ENCODE data around the gene OR6K2.
A peak's percentile ranks its signal among the peaks of the same experiment; 100 is the strongest.

OR6K2 gene

GRCh38 chr1:158681606-158682005 lies 18.8 kb downstream of the OR6K2 start:
- no peak for DNase-seq

- no peak for DNase-seq
Measured at GRCh38 chr1:158679289-158679688, 21.2 kb downstream of the OR6K2 start.

DNA sequence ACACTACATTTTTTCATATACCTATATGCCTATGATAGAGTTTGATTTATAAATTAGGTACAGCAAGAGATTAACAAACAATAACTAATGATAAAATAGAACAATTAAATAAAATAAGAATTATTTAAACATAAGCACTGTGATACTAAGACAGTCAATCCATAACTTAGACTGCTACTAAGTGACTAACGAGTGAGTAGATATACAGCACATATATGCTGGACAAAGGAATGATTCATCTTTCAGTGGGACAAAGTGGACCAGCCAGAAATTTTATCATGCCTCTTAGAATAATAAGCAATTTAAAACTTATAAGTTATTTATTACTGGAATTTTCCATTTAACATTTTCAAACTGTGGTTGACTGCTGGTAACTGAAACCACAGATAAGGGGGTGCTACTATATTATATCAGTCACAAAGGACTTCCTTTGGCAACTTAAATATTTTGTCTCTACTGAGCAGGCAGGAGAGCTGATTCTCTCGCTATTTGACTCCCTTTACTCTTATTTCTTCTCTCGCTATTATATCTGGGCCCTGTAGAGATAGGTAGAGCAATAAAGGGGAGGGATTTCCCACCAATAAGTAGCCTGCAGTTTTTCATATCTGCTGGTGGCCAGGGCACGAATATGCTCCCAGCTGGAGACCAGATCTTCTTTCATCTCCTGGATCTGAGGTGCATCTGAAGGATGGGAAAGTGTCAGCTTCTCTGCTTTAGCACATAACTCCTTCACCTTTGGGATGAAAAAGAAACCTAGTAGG lies 24.7 kb downstream of the OR6K2 start:
- DNase-seq: no peak

DNA sequence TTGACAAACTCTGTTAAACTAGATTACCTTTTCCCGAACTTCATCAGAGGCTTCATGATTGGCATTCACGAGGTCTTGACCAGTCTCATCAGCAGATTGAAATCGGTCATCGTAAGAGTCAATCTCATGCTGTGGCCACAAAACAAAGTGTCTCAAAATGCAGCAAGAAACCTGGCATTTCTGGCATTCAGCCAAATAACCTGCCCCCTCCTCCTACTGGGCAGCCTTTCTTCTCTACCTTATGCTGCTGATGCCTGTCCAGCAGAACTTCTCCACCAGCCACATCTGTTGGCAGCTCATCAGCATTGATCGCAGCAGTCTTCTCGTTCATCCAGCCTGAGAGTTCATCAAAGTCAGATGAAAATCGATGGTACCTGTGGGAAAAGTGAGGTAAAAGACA lies 26.1 kb downstream of the OR6K2 start:
- DNase-seq: no peak

GRCh38 chr1:158666037-158666436 lies 34.4 kb downstream of the OR6K2 start:
- no peak for DNase-seq

DNA sequence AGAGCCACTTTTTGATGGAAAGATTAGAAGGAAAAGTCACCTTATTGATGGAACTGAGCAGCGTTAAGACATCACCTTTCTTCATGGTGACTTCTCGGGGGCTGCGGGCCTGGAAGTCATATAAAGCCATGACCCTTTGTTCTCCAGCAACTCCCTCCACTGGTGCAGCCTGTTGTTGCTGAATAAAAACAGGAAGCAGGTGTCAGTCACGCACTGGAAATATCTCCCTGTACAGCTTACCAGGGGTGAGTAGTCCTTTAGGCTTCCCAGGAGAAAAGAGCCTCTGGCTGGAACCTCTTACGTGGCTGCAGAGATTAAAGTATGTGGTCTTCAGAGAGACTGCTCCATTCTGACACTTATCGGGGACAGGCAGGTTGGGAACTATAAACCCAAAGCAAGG lies 45.9 kb downstream of the OR6K2 start:
- DNase-seq: peak; percentile 3

DNA sequence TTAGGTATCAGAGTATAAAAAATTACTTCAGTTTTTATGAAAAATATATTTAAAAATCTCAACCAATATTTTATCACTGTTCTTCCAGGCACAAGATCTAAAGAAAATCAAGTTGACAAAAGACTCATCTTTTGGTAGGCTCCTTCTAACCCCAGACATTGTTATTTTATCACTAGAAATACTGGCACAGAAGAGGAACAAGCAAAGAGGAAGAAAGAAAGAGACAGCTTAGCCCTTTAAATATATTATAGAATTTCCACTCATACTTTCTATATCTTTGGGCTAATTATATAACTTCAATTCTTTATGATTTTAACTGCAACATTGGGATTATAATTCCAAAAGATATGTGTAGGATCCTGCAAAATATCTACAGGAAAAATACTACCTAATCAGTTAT lies 46.4 kb downstream of the OR6K2 start:
- DNase-seq: no peak

DNA sequence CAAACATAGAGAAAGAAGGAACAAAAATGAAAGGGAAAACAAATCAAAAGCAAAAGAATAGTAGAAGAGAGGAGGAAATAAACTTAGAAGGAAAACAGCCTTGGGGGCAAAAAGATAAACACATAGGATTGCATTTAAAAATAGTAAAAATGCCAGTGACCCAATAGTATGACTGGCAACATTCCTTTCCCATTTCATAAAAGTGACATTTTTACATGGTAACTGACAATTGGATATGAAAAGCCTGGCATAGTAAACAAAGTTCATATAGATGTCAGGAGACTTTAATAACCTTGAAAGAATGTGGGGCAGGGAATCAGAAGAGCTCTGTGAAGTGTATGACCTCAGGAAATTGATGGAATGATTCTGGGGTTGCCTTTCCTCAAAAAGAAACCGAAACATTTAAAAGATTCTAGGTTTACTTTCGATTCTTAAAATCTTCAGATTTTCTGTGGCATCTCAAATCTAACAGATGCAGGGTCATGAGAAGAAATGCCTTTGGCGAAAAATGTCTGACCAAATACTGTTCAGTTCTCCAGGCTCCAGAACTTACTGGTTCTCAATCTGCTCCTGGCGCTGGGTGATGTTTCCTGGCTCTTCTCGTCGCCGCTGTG lies 47.6 kb downstream of the OR6K2 start:
- no peak for DNase-seq
